GM12875 (cell line): ENCODE data around the gene BBLN.

Source experiments
- H3K4me3 ChIP-seq: one replicate; pipeline ENCODE4 v1.5.1; 2011; ENCODE audit warnings: low read depth, low read length, control low read depth
- TF ChIP-seq, protein P1 (sequence below): IDR thresholded peaks from 2 replicates; pipeline ENCODE4 v1.5.1; 2011; ENCODE audit warnings: low read depth, mild to moderate bottlenecking, control low read depth, inconsistent platforms, low read length, moderate library complexity, borderline replicate concordance; ENCODE audit not compliant: insufficient read depth

Gene BBLN

DNA sequence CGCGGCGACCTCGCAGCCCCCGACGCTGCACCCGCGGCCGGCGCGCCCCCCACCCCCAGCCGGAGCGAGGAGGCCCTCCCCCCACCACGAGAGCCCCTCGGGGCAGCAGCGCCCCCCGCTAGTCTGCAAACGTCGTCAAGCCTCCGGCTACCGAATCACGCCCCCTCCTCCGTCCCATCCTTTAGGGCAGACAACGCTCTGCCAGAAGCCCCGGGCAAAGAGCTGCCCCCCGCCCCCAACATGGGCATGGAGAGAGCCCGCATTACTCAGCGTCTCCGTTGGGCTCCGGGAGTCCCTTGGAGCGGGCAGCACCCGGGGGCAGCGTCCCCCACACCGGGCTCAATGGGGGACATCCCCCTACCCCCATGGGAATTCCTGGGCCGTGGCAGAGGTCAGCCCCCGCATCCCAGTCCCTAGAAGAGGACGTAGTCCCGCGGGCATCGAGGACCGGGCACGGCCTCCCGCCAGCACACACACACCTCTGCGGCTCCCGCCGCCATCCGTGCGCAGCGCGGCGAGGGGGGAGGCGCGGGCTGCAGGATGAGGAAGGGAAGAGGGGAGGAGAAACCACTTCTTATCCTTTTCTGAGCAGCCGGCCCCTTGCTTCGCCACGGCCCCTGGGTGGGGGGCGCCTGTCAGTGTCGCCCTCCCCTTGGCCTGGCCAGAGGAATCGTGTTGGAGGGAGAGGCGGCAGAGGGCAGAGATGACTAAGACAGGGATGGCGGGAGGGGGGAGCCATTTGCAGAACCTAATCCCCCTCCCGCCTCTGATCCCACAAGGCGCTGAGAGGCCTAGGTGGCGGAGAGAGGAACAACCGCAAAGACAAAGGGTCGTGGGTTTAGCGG, 43.9 kb downstream of the BBLN start:
- TF ChIP-seq, protein P1, sequence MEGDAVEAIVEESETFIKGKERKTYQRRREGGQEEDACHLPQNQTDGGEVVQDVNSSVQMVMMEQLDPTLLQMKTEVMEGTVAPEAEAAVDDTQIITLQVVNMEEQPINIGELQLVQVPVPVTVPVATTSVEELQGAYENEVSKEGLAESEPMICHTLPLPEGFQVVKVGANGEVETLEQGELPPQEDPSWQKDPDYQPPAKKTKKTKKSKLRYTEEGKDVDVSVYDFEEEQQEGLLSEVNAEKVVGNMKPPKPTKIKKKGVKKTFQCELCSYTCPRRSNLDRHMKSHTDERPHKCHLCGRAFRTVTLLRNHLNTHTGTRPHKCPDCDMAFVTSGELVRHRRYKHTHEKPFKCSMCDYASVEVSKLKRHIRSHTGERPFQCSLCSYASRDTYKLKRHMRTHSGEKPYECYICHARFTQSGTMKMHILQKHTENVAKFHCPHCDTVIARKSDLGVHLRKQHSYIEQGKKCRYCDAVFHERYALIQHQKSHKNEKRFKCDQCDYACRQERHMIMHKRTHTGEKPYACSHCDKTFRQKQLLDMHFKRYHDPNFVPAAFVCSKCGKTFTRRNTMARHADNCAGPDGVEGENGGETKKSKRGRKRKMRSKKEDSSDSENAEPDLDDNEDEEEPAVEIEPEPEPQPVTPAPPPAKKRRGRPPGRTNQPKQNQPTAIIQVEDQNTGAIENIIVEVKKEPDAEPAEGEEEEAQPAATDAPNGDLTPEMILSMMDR = no peak
- H3K4me3 ChIP-seq = peak overlapping the region; percentile 45

DNA sequence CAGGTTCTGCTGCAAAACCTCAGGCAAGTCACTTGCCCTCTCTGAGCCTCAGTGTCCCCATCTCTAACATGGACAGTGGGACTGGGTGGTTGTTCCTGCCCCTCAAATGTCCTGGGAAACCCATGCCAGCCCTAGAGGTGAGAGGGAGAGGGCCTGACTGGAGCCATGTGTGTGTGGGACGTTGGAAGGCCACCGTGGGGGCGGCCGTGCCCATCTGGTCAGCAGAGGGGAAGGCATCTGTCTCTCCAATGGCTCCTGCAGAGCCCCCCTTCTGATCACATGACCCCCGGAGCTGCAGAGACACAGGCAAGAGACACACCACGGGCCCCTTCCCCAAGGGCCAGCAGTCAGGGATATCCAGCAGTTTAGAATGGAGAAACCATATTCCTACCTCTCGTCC, 44.8 kb downstream of the BBLN start:
- TF ChIP-seq, protein P1 = no peak

DNA sequence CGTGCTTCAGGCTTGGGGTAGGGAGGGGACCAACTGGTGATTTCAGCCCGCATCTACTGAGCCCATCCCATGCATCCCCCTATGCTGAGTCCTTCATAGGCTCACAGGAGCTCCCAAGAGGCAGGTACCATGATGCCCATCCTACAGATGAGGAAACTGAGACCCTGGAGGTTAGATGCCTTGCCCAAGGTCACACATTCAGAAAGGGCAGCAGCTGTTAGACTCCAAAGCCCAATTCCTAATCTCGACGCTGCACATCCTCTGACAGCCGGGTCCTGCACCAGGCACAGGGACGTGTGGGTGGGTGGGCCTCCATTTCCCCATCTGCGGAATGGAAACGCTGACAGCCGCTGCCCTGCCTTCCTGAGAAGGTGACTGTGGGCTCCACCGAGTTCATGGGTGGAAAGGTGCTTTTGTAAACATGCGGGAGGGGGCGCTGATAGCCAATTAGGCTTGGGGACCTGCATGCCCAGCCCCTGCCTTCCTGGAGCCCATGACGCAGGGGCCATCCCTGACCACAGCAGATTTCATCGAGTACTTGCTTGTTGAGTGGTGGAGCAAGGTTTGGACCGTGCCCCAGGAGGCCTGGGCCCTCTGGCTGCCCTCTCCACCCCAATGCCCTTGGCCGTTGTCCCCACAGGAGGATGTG, 45.4 kb downstream of the BBLN start:
- TF ChIP-seq, protein P1 = no peak
- H3K4me3 ChIP-seq = no peak overlapping the region

More for the DNA sequence above, 44.8 kb downstream of the BBLN start:
- H3K4me3 ChIP-seq = no peak overlapping the region

DNA sequence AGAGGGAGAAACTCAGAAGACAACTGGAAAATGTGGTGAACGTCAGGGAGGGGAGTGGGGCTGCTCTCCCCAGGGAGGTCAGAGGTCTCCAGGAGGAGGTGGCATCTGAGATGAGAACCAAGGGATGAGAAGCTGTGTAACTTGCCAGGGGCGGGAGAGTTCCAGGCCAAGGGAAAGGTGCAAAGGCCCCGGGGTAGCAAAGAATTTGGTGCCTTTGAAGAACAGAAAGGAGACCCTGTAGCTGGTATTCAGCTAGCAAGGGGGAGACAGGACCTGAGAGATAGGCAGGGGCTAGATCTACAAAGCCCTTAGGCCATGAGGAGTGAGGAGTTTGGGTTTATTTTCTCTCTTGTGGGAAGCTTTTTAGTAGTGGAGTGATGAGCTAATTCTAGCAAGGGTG, 46.4 kb downstream of the BBLN start:
- TF ChIP-seq, protein P1 = no peak
- no peak overlapping the region for H3K4me3 ChIP-seq

DNA sequence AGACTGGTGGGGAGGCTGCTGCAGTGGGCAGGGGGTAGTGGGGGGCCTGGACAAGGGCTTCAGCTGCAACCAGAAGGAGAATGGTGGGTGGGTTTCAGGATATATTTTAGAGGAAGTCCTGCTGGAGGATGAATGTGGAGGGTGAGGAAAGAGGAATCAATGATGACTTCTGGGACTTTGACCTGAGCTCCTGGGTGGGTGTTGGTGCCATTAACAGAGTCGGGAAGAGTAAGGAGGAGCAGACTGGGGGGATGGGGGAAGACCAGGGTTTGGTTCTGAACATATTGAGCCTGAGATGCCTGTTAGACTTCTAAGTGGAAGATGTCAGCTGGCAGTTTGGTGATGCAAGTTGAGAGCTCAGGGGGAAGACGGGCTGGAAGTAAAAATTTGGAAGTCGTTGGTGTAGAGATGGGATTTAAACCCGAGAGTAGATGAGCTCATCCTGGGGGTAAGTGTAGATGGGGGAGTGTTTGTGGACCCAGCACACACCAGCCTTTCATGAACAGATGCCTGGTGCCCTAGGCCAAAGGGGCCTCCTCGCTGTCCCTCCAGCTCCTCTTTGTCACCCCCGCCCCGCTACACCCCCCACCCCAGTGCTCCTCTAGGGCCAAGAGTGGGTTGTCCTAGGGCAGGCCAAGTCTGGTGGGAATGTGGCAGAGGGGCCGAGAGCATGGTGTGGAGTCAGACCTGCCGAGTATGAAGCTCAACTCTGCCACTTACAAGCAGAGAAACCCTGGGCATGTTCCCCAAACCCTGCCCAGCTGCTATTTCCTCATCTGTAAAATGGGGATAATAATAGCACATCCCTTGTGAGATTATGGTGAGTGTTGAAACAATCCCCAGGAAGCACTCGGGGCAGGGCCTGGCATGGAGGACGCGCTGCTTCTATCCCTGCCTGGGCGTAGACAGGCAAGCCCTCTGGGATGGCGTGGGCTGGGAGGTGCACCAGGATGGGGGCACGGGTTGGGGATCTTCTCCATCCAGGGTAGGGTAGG, 47.1 kb downstream of the BBLN start:
- TF ChIP-seq, protein P1 = no peak
- H3K4me3 ChIP-seq = no peak overlapping the region

DNA sequence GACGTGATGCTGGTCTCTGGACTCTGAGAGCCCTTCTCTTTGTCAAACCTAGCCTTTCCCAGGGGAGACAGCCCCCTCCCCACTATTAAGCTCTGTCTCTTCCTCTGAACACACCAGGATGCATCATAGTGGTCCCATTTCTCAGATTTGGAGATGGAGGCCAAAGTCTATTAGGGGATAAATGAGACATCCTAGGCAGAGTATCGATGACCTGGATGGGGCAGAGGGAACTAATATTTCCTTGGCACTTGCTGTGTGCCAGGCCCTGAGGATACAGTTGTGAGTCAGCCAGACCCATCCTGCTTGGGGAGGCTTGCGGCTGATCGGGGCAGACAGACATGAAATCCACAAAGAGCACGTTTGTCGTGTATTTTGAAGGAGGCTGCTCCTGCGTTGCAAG, 48.3 kb downstream of the BBLN start:
- no peak overlapping the region for H3K4me3 ChIP-seq
- TF ChIP-seq, protein P1 = no peak
